Esophagus muscularis mucosa (tissue), 4 donors: ENCODE results near the gene PLOD1. TPM values are rescaled to one million over a fixed set of nuclear protein-coding genes. Genes with fewer than 3 reads are reported as not detected.

Experiments used
- DNase-seq: peaks from one replicate; pipeline ENCODE4 v3.0.0-alpha.2; 2017; ENCODE audit errors: extremely low spot score
- H3K27ac ChIP-seq, 4 donors: fragments of 200-600 bp; sonication (generic); replicated peaks in 1 of 4; 1 replicate in 3 of 4; 2 replicates in 1 of 4; pipeline ENCODE4 v1.5.1; 2016 to 2019; ENCODE audit warnings: mild to moderate bottlenecking in 1 of 4
- H3K27me3 ChIP-seq, 4 donors: fragments of 200-600 bp; sonication (generic); one replicate each; pipeline versions ENCODE4 v1.5.1 to v1.6.0; 2016 to 2019
- H3K36me3 ChIP-seq, 4 donors: fragments of 200-600 bp; sonication (generic); one replicate each; pipeline ENCODE4 v1.5.1; 2016 to 2019
- H3K4me1 ChIP-seq, 4 donors: fragments of 200-600 bp; sonication (generic); one replicate each; pipeline ENCODE4 v1.5.1; 2016 to 2019
- H3K4me3 ChIP-seq, 4 donors: fragments of 200-600 bp; sonication (generic); 1 replicate in 2 of 4; 2 replicates in 2 of 4; pipeline ENCODE4 v1.5.1; 2016 to 2019; ENCODE audit warnings: mild to moderate bottlenecking in 4 of 4, moderate library complexity in 1 of 4
- H3K9me3 ChIP-seq, 4 donors: fragments of 200-600 bp; sonication (generic); 1 replicate in 3 of 4; 2 replicates in 1 of 4; pipeline ENCODE4 v1.5.1; 2016 to 2019
- CTCF ChIP-seq, 3 experiments: fragments of 200-600 bp in 2 of 3; fragments of 450-650 bp in 1 of 3; sonication (generic) in 2 of 3; IDR thresholded peaks; one replicate each; pipeline ENCODE4 v1.5.1; 2017 to 2019; ENCODE audit warnings: antibody characterized with exemption in 3 of 3, mild to moderate bottlenecking in 2 of 3, moderate library complexity in 1 of 3
- EP300 ChIP-seq: sonication (generic); formaldehyde crosslinking; IDR thresholded peaks from one replicate; pipeline ENCODE4 v1.6.1; 2017; ENCODE audit warnings: antibody characterized with exemption
- POLR2A ChIP-seq: fragments of 450-650 bp; IDR thresholded peaks from one replicate; pipeline ENCODE4 v1.6.1; 2017; ENCODE audit warnings: antibody characterized with exemption, moderate library complexity, mild to moderate bottlenecking, low read depth
- POLR2AphosphoS5 ChIP-seq, 2 donors: sonication (generic); formaldehyde crosslinking; IDR thresholded peaks; one replicate each; pipeline ENCODE4 v1.6.1; 2017; ENCODE audit warnings: antibody characterized with exemption in 2 of 2
- WGBS: methylation state at CpG from one replicate; pipeline ENCODE4 v1.1.5; 2018; 5-methylcytosine and 5-hydroxymethylcytosine counted together
- intact Hi-C: fragments of 100-400 bp; cut with DNase I; formaldehyde crosslinking; loops from one replicate; pipeline ENCODE4 v1.15.1; 2023
- small RNA-seq, 3 donors: library from RNA; depleted of rRNA; stranded (forward); fragments of <200 nt; gene quantifications; one replicate each; pipeline ENCODE3, GENCODE V24; 2016
- total RNA-seq, 4 donors: library from RNA; depleted of rRNA; stranded (reverse); fragments of >200 nt; gene quantifications; one replicate each; pipeline versions ENCODE4 v1.1.0 to v1.2.1, GENCODE V29; 2016

Gene PLOD1
- total RNA-seq, 4 donors from 2014 or later, result 67.5 to 111 (median 75.0) TPM

DNA sequence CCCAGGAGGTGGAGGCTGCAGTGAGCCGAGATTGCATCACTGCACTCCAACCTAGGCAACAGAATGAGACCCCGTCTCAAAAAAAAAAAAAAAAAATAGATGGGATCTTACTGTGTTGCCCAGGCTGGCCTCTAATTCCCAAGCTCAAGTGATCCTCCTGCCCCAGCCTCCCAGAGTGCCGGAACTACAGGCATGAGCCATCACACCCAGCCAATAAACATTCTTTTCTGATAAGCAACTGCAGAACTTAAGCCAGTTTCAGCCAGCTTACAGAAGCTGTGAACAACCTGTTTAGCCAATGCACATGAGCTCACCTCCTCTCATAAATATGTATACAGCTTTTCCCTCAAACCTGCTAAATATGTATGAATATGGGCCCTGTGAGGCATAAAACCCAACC is 81.7 kb downstream of the PLOD1 start:
- intact Hi-C loops, result no loop called here
- 95% methylated on average over 3 of the region's 3 CpGs for WGBS

GRCh38 chr1:12019858-12020509 is 85.5 kb downstream of the PLOD1 start:
- intact Hi-C loops, result no loop called here
- WGBS, result 8% methylated on average over 9 of the region's 12 CpGs
- peaks cover 8 to 16% (median 14%) of the 10 kb centered on the region in 4 donors for H3K4me1 ChIP-seq
- peak overlapping the region; percentile 81 to 92 (median 82) for H3K4me3 ChIP-seq
- no peaks in the 10 kb centered on the region for H3K9me3 ChIP-seq
- DNase-seq, result no peak
- no peak for TF ChIP-seq CTCF (IDR thresholded peaks at IDR 0.05)
- no peak for TF ChIP-seq EP300
- no peak for TF ChIP-seq POLR2AphosphoS5 (IDR thresholded peaks at IDR 0.05)
- TF ChIP-seq POLR2A, result no peak
- peak overlapping the region; percentile 71 to 92 (median 82) for H3K27ac ChIP-seq
- no peaks in the 10 kb centered on the region for H3K27me3 ChIP-seq
- H3K36me3 ChIP-seq, result peaks cover under 1 to 36% (median 30%) of the 10 kb centered on the region in 4 donors

More for the DNA sequence above, 81.7 kb downstream of the PLOD1 start:
- Histone ChIP-seq H3K4me3 (no peak overlapping the region), H3K4me1 (peaks cover 8 to 16% (median 14%) of the 10 kb centered on the region in 4 donors), H3K36me3 (peaks cover 13 to 34% (median 23%) of the 10 kb centered on the region in 4 donors), H3K27me3 (no peaks in the 10 kb centered on the region), H3K27ac (no peak overlapping the region), H3K9me3 (no peaks in the 10 kb centered on the region)
- no peak for DNase-seq
- TF ChIP-seq EP300, result no peak
- TF ChIP-seq POLR2A, result no peak
- no peak for TF ChIP-seq POLR2AphosphoS5 (IDR thresholded peaks at IDR 0.05)
- TF ChIP-seq CTCF (IDR thresholded peaks at IDR 0.05), result no peak

DNA sequence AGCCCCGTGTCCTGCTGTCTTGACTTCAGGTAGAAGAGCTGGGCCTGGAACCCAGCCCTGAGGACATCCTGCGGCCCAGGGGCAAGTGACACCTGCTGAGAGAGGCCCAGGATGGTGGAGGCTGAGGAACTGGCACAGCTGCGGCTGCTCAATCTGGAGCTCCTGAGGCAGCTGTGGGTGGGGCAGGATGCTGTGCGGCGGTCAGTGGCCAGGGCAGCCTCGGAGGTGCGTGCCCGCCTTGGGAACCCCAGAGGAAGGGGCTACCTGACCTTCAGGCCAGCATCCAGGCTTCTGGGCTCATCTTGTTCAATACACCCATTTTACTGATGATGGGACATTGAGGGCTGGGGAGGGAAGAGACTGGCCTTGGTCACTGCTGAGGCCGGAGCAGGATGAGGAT is 87.1 kb downstream of the PLOD1 start:
- Histone ChIP-seq H3K27ac (no peak overlapping the region), H3K36me3 (peaks cover 5 to 51% (median 46%) of the 10 kb centered on the region in 4 donors), H3K4me3 (no peak overlapping the region), H3K4me1 (peaks cover 8 to 16% (median 14%) of the 10 kb centered on the region in 4 donors), H3K27me3 (no peaks in the 10 kb centered on the region), H3K9me3 (no peaks in the 10 kb centered on the region)
- no peak for DNase-seq
- intact Hi-C loops, result no loop called here
- WGBS, result 85% methylated on average over 7 of the region's 9 CpGs
- TF ChIP-seq EP300 (no peak), CTCF (IDR thresholded peaks at IDR 0.05) (no peak), POLR2AphosphoS5 (IDR thresholded peaks at IDR 0.05) (no peak), POLR2A (no peak)

- H3K4me1 ChIP-seq, result peaks cover 8 to 16% (median 14%) of the 10 kb centered on the region in 4 donors
- no peak overlapping the region for H3K4me3 ChIP-seq
- no peak for DNase-seq
- intact Hi-C loops, result no loop called here
- H3K36me3 ChIP-seq, result peaks cover 5 to 55% (median 50%) of the 10 kb centered on the region in 4 donors
- no peaks in the 10 kb centered on the region for H3K27me3 ChIP-seq
- no peak overlapping the region for H3K27ac ChIP-seq
- TF ChIP-seq EP300, result no peak
- TF ChIP-seq CTCF (IDR thresholded peaks at IDR 0.05), result no peak
- TF ChIP-seq POLR2AphosphoS5 (IDR thresholded peaks at IDR 0.05), result no peak
- no peak for TF ChIP-seq POLR2A
- 100% methylated on average over 1 of the region's 14 CpGs for WGBS
- no peaks in the 10 kb centered on the region for H3K9me3 ChIP-seq
Measured at GRCh38 chr1:12022036-12022435, 87.5 kb downstream of the PLOD1 start.

Small RNA genes within 50 kb of the gene (small RNA-seq; reads per million reads assigned to genes)
- 0 reads per million in 3 donors for gene AL096840.1
- gene RF00019, result 0 reads per million in 3 donors
- 2.7 to 4.3 (median 2.9) reads per million in 3 donors for gene RNU5E-4P

Other genes starting within 250 kb of the PLOD1 start
- under 1 TPM in 2 of 4 donors, not detected in 2; under 0.01 to 0.06 TPM for gene DRAXIN, start 243.0 kb upstream of the PLOD1 start, total RNA-seq
- 10 to 100 TPM; 31.6 to 73.4 (median 45.6) TPM for gene AGTRAP, start 198.6 kb upstream of the PLOD1 start, total RNA-seq
- gene C1orf167, start 172.5 kb upstream of the PLOD1 start, total RNA-seq, result 1 to 10 TPM in 2 of 4 donors, not detected in 2; 2.3 to 4.3 TPM
- 10 to 100 TPM; 23.4 to 38.6 (median 26.8) TPM for gene MTHFR, start 128.8 kb upstream of the PLOD1 start, total RNA-seq
- gene CLCN6, start 128.5 kb upstream of the PLOD1 start, total RNA-seq, result 10 to 100 TPM; 12.5 to 19.7 (median 15.5) TPM
- gene NPPA, start 86.9 kb upstream of the PLOD1 start, total RNA-seq, result 1 to 10 TPM in 1 of 4 donors, not detected in 3; 1.7 TPM
- gene NPPB, start 75.8 kb upstream of the PLOD1 start, total RNA-seq, result not detected
- 100 to 1,000 TPM in 2 of 4 donors, 10 to 100 TPM in 2; 77.7 to 145 (median 104) TPM for gene KIAA2013, start 8.3 kb upstream of the PLOD1 start, total RNA-seq
- 100 to 1,000 TPM; 166 to 242 (median 191) TPM for gene MFN2, start 45.7 kb downstream of the PLOD1 start, total RNA-seq
- 10 to 100 TPM; 30.7 to 52.3 (median 39.8) TPM for gene MIIP, start 84.8 kb downstream of the PLOD1 start, total RNA-seq
- gene TNFRSF8, start 128.6 kb downstream of the PLOD1 start, total RNA-seq, result 1 to 10 TPM in 3 of 4 donors, under 1 TPM in 1; 0.83 to 2.8 (median 2.3) TPM
- 10 to 100 TPM; 15.4 to 55.5 (median 32.4) TPM for gene TNFRSF1B, start 232.3 kb downstream of the PLOD1 start, total RNA-seq